ENCODE measurements around the gene LIN37.
"Not testable (repeated sequence)": the region's sequence is repeated elsewhere in the genome, so short reads cannot be mapped to it uniquely, and the experiment has no call there.

The LIN37 gene

DNA sequence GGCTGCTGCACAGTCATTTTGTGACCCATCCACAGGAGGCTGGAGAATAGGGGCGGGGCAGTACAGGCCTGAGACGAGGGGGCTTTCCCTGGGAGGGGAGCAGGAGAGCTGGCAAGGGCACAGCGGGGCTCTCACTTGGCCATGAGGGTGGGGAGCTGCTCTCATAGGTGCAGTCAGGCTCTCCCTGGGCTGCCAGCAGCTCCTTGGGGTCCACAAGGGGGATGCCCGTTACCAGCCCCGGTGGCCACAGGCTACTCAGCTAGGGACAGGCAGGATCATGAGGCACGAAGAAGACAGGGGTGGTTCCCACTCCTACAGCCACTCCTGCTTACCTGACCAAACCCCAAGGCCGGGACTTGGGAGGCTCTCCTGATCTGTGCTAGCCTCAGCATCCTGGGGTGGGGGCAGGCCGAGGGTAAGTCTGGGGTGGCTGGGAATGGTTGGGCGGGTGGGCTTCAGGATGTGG is 43.5 kb downstream of the LIN37 start:
- DNase-seq, result no peak

- DNase-seq, result no peak
Measured at GRCh38 chr19:35792312-35792711, 43.9 kb downstream of the LIN37 start.

GRCh38 chr19:35792888-35793287 is 44.5 kb downstream of the LIN37 start:
- no peak for DNase-seq

GRCh38 chr19:35793381-35794165 is 45.2 kb downstream of the LIN37 start:
- no peak for DNase-seq

DNA sequence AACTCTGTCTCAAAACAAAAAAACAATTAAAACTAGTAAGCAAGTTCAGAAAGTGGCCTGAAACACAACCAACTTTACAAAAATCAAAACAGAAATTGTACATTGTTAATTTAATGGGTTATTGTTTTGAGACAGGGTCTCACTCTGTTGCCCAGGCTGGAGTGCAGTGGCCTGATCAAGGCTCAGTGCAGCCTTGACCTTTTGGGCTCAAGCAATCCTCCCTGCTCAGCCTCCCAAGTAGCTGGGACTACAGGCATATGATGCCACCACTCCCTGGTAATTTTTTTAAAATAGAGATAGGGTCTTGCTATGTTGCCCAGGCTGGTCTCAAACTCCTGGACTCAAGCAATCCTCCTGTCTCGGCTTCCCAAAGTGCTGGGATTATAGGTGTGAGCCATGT is 47.2 kb downstream of the LIN37 start:
- not testable (repeated sequence) for DNase-seq

DNA sequence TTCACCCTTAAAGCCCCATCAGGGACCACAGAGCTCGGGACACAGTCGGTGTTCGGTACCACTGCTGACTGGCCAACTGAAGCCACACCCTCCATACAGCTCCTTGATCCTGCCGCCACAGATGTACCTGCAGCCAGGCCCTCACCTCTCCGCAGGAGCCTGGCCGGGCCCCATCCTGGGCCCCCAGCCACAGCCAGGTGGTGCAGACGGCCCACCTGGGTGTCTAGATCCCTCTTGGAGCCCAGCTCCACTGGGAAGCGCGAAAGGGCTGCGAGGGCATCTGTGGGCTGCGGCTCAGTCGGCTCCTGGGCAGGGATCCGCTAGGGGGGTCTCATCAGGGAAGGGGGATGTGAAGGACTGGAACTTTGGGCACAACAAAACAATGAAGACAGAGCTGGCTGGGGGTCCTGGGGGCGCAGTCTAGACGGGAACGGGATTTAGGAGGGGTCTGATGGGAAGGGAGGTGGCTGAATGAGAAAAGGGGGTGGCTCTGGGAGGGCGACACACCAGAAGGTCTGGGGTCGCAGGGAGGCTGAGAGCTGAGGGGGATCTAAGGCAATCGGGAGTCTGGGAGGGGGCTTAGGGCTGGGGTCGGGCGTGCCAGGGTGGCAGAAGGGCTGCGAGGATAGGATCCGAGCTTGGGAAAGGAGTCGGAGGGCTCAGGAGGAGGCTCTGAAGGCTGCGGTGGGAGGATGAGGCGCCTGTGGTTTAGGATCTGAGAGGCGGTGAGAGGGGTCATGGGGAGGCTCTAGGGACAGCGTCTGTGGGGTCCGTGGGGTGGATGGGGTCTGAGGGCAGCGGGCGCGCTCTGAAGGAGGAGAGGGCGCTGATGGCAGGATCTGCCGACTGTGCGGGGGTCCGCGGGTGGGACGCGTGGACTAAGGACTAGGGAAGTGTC is 48.5 kb downstream of the LIN37 start:
- no peak for DNase-seq

DNA sequence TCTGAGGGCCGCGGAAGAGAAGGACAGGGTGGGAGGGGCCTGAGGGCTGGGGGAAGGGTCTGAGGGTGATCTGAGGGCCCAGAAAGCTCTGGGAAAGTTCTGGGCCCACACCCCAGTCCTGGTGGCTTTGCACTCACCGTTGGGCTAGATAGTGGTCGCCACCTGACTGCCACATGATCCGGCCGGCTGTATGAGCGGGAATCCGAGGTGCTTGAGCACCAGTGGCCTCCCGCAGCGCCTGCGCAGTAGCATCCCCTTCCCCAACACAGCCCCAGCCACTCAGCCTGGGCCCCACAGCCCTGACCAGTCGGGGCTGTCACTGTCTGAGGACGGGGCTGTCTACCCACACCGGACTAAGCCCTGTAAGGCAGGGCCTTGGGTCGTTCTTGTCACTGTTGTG is 49.3 kb downstream of the LIN37 start:
- no peak for DNase-seq

GRCh38 chr19:35801828-35802227 is 53.5 kb downstream of the LIN37 start:
- no peak for DNase-seq
